ENCODE results near the gene FGF10. TPM values are rescaled to one million over a fixed set of nuclear protein-coding genes. Genes with fewer than 3 reads are reported as not detected.

FGF10 gene
- total RNA-seq, 1 experiment from 2014 or later, result not detected

DNA sequence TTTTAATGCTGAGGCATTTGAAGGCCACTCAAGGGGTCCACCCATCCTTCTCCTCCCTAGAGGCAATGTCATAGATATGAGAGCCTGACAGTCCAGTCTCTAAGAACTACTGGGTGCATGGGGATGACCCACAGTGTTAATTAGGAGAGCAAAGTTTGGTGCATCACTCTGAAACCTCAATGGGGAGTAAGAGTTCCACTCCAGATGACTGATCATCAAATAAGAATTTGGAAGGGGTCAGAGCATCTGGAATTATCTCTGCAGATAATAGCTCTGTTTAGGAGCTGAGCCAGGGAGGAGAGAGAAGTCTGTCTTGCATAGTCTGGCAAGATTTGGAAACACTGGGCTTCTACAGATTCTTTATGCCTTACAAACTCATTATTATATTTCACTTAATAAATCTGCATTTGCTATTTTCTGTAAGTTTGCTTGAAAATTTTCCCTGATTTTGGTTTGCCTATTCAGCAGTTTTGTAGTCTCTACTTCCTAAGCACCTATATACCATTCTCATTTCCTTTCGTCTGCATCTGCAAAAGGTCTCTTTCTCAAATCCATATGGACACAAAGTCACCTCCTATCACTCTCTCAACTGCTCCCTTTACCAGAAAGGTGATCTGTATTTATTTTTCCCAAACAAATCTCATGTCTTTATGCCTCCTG lies 27.7 kb downstream of the FGF10 start:
- DNase-seq (ENCODE audit: low spot score), result no peak
- in situ Hi-C loops (cut with HindIII; ENCODE audit: low sequenced_read_pairs), result no loop called here

DNA sequence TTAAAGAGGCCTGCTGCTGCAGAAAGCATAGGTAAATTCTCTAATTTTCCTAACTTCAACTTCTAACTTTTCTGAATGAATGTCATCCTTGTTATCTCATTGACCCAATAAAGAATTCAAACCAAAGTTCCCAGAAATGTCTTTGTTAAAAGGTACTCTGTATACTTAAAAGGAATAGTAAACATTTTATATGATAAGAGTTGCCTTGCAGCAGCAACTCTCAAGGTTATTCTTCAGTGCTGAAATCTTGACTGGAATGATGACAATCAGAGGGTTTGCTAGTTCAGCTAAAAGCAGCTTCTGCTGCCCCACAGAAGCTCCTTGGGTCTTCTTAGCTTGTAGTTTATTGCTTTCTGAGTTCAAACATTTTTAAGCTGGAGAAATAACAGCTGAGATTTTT lies 28.3 kb downstream of the FGF10 start:
- no peak for DNase-seq (ENCODE audit: low spot score)
- in situ Hi-C loops (cut with HindIII; ENCODE audit: low sequenced_read_pairs), result no loop called here

DNA sequence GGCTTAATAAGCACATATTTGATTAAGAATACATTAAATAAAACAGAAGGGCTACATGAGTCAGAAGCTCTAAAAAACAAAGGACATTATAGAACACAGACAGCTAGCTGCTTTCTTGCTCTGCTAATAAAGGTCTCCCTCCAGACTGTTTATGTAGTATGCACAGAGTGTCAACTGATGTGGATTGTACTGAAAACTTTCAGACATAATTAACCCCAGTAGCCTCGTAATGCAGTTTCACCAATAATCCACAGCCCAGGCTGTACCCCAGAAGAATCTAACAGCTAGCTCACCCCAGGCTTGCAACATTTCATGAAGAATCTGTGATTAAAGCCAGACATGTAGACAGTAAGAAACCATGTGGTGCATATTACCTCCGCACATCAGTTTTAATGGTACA lies 30.8 kb downstream of the FGF10 start:
- no peak for DNase-seq (ENCODE audit: low spot score)
- in situ Hi-C loops (cut with HindIII; ENCODE audit: low sequenced_read_pairs), result no loop called here

DNA sequence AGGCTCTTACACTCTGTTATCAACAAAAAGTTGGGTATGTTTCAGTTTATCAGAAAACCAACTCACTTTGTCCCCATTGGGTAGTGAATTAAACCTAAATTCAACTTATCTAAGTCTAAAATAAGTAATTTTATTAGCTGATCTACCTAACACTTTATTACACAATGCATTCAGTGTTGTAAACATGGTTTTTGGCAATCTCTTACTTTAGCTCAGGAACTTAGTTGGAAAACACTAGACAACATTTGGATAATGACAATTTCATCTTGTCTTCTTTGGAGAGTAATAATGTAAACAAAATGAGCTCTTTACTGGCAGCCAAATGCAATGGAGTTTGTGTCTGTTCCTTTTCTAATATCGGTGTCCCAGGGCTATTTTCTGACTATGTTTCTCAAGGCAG lies 33.0 kb downstream of the FGF10 start:
- in situ Hi-C loops (cut with HindIII; ENCODE audit: low sequenced_read_pairs), result no loop called here
- no peak for DNase-seq (ENCODE audit: low spot score)

DNA sequence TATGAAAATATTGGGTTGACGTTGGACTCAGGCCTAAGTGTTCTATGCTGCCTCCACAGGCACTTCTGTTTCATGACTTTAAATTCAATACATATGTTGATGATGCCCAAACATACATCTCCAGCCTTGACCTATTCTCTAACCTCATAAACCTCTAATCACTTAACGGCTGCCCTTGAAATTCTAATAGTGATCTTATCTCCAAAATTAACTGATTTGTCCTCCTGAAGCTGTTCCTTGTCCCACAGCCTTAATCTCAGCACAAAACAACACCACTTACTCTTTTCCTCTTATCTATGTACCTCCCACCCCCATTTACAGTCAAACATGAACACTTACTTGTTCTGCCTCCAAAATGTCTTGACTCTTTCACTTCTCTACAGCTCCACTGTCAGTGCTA lies 43.3 kb downstream of the FGF10 start:
- in situ Hi-C loops (cut with HindIII; ENCODE audit: low sequenced_read_pairs), result no loop called here
- DNase-seq (ENCODE audit: low spot score), result no peak

DNA sequence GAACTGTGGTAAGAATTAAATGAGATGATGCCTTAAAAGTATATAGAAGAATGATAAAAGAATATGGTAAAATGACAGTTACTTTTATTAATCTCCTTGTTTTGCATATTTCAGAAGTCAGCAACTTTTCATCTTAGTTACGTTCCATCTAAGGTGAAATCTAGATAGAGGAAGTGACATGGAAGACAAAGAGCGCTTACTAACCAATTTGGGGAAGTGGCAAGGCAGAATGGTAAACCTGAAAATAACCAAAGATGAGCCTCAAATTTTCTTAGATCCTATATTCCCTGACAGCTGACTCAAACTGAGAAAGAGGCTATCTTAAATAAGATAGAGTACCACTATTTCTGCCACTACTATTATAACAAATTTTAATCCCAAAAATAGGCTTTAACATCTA lies 52.5 kb downstream of the FGF10 start:
- in situ Hi-C loops (cut with HindIII; ENCODE audit: low sequenced_read_pairs), result no loop called here
- no peak for DNase-seq (ENCODE audit: low spot score)

DNA sequence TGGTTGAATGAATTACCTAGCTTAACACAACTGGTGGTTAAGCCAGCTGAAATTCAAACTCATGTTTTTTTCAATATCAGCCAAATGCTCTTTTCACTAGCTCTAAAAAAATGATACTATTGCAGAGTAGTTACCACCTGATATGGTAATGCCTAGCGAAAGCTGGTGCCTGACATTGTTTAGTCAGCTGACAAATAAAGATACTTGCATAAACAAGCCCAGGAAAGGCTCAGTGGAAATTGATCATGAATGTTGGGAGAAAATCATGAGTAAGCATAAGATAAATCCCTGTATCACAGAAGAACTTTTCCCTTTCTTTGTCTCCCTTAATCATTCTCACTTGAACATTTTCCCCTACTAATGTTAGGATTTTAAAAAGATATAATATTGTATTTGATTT lies 54.6 kb downstream of the FGF10 start:
- in situ Hi-C loops (cut with HindIII; ENCODE audit: low sequenced_read_pairs), result no loop called here

DNA sequence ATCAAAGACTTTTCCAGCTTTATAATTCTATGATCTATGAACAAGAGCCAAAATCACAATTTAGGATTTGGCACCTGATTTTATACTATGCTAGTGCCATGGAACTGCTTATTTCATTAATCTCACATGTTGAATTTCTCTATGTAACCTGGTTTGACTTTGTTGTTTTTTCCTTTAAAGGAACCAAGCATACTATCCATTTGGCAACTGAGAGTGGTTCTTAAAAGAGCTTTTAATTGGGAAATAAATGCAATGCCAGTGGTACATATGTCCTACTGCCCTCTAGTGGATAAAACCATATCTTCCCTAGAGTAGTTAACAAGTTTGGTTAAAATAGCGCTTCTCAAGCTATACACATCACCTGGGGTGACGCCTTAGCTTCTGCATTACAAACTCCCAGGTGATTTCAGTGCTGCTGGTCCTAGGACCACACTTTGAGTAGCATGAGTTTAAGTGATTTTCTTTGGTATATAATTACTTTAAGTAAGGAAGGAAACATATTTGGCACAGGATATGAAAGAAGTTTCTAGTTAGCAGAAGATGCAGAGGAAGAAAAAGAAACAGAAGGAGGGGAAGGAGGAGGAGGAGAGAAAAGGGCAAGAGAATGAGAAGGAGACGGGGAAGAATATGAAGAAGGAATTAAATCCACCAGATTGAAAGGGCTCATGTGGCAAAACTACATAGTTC lies 56.8 kb downstream of the FGF10 start:
- peak; percentile 7 for DNase-seq (ENCODE audit: low spot score)
- in situ Hi-C loops (cut with HindIII; ENCODE audit: low sequenced_read_pairs), result no loop called here

More for the DNA sequence above, 54.6 kb downstream of the FGF10 start:
- no peak for DNase-seq (ENCODE audit: low spot score)

DNA sequence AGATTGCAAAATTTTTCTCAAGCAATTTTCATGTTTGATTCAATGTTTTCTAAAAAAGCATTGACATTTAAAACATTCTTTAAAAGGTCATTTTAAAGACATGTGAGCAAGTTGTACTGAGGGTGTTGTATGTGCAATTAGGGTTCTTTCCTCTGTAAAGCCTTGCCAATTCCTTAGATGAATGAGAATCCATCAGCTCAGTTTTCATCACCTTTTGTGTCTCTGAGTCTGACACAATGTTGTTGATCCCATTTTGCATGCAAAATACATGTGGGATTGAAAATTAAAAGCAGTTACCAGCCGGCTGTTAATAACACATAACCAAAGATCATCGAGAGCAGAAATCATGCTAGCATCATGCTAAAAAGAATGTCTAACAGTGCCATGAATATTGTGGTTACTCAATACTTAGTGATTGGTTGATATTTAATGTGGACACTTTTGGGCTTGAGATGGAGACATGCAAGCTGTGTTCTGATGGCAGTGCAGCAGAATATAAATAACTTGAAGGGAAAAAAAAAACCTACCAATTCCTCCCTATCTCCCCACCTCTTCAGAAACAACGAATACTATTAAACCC lies 57.7 kb downstream of the FGF10 start:
- in situ Hi-C loops (cut with HindIII; ENCODE audit: low sequenced_read_pairs), result no loop called here
- DNase-seq (ENCODE audit: low spot score), result no peak

DNA sequence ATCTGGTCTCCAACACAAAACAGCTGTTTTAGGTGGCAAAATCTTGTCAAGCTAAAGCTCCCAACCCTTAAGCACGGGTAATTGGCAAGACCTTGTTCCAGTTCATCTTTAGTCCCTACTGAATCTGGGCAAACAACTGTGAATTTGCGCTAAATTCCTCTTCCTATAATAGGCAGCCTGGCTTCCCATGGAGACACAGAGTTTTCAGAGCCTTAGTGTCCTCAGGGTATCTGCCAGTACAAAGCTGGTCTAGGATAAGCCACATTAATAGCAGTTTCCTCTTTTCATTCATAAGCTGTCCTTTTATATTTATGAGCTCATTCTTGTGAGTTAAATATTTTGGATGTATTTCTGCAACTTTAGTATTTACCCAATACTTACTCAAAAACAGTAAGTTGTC lies 59.5 kb downstream of the FGF10 start:
- in situ Hi-C loops (cut with HindIII; ENCODE audit: low sequenced_read_pairs), result no loop called here

DNA sequence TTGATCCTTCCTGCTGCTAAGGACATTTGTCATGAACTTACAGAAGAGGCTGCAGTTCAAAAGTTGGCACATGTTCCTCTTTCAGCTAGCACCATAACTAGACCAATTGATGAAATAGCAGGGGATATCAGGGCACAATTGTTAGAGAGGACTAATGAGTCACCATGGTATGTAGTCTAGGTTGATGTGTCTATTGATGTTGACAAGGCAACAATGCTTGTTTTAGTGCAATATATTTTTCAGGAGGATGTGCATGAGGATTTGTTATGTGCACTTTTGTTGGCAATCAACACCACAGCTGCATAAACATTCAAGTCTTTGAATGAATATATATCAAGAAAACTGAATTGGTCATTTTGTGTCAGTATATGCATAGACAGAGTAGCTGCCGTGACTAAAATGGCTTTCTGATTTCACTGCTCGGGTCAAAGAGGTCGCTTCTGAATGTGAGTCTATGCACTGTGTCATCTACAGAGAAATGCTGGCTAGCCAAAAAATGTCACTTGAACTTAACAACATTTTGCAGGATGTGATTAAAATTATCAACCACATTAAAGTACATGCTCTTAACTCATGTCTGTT lies 68.0 kb downstream of the FGF10 start:
- DNase-seq (ENCODE audit: low spot score), result no peak
- in situ Hi-C loops (cut with HindIII; ENCODE audit: low sequenced_read_pairs), result no loop called here

More for the DNA sequence above, 59.5 kb downstream of the FGF10 start:
- DNase-seq (ENCODE audit: low spot score), result no peak

DNA sequence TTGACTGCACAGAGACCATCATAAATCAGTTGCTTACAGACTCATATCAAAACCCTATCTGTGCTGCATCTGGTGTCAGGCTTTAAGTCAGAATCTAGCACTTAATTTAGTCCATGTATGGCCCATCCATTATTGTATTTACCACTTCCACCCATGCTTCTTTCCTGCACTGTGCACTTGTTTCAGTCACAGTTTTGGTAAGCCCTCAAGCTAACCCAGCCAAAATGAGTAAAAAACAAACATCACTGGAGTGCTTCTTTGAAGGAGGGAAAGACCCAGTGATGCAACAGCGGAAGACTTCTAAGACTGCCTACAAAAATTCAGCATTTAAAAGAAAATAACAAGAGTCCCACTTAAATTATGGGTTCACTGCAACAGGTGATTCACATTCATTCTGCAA lies 69.0 kb downstream of the FGF10 start:
- no peak for DNase-seq (ENCODE audit: low spot score)
- in situ Hi-C loops (cut with HindIII; ENCODE audit: low sequenced_read_pairs), result no loop called here

DNA sequence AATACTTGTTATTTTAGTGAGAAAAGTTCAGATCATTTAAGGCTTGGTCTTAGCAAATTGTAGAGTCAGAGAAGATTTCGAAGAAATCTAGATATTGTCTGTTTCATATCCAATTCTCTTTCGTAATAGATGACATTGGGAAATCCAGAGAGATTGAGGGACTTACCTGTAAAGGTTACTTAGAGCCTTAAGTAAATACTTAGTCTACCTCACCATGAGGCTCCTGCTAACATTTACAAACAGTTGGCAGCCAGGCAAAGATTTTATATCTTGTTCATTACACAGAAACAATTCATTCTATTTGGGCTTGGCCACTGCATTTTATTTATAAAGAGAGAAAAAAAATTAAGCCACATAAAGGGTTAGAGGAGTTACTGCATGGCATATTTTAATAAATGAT lies 70.3 kb downstream of the FGF10 start:
- in situ Hi-C loops (cut with HindIII; ENCODE audit: low sequenced_read_pairs), result no loop called here
- no peak for DNase-seq (ENCODE audit: low spot score)

DNA sequence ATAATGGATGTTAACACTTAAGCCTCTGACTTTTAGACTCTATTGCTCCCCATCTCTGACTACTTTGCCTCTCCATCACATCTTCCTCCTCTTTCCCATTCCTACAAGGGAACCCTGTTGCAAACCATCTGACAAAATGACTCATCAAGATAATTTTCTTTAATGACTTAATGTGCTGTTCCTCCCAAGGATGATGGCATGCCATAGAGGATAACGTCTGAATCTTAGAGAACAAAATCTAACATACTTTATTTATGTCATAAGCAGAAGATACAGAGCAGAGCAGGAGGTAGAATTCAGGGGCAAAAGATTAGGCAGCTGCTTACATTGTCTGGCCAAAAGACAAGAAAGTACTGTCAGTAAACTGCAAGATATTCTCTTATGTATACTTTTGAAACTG lies 76.8 kb downstream of the FGF10 start:
- in situ Hi-C loops (cut with HindIII; ENCODE audit: low sequenced_read_pairs), result no loop called here

DNA sequence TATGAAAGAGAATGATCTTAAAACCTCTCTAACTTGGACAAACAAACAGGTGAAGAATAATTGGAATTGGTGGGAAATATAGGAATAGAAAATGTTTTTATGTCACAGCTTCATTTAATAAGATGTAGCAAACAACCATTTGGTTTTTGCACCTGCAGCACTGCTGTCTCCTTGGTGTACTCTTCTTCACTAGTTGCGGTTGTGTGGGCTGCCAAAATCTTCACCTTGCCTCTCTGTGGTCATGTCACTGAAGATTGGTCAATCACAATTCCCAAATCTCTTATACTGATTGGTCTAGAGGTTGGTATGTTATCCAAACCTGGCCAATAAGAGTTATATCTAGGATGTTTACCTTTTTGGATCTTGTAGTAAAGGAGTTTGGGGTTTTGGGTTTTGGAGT lies 88.7 kb downstream of the FGF10 start:
- in situ Hi-C loops (cut with HindIII; ENCODE audit: low sequenced_read_pairs), result no loop called here
- DNase-seq (ENCODE audit: low spot score), result no peak

More for the DNA sequence above, 76.8 kb downstream of the FGF10 start:
- DNase-seq (ENCODE audit: low spot score), result no peak

DNA sequence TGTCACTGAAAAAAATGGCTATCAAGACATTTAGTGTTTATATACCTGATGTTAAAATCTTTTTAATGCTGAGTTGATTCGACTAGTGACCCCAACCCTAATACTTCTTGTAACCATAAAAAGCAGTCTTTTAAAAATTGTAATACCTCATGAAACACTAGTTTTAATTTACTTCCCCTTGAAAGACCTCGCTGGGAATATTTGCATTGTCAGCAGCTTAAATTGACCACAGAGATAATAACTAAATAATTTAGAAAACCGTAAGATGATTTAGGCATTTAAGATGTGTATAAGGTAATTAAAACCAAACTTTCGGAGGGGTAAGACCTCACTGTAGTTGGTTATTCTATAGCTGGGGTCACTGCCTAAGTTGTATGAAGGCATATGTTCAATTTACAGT lies 89.8 kb downstream of the FGF10 start:
- in situ Hi-C loops (cut with HindIII; ENCODE audit: low sequenced_read_pairs), result no loop called here

DNA sequence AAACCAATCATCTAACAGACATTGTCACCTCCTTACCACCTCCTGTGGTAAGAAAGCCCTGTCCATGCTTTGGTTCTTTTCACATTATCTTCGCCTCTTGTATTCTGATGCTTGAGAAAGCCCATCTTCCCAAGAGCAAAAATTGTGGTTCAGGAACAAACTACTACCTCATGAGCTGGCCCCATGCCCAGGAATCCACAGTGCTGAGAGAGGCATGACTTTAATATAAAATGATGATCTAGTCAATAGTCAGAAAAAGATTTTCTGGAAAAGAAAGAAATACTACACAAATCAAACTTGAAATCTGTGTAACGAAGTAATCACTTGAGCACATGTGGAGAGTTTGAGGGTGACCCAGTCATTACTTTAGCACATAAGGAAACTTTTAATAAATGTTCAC lies 94.7 kb downstream of the FGF10 start:
- no peak for DNase-seq (ENCODE audit: low spot score)
- in situ Hi-C loops (cut with HindIII; ENCODE audit: low sequenced_read_pairs), result no loop called here

More for the DNA sequence above, 89.8 kb downstream of the FGF10 start:
- no peak for DNase-seq (ENCODE audit: low spot score)

DNA sequence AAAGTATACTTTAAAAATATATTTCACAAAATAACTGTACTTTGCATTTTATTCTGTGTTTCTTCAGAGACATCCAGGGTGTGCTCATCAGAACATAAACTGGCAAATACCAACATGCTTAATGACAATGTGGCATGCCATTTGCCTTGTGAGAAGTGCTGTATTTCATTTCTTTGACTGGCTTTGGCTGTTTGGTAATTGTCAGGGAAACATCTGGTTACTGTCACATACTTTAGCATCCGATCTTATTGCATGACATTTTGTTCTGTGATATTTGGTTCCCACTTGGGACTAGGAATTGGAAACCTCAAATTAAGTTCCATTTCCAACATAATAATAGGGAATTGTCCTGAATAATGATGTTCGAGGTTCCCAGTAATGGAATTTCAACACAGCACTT lies 96.5 kb downstream of the FGF10 start:
- in situ Hi-C loops (cut with HindIII; ENCODE audit: low sequenced_read_pairs), result no loop called here
- no peak for DNase-seq (ENCODE audit: low spot score)

DNA sequence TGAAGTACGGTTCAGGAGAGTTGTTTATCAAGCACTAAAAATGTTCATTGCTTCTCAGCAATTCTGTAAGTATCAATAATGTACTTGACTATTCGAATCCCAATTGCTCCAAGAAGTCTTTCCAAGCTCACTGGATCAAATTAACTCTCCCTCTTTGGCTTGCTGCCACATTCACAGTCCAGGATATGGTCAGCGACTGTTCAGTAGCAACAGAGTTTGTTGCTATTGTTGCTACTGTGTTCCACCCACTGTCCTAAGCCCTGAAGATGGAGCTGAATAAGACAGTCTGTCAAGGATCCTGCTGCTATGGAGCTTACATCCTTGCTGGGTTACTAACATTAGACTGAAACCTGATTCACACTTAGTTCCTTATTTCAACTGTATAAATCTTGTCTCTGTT lies 110.8 kb downstream of the FGF10 start:
- DNase-seq (ENCODE audit: low spot score), result no peak
- in situ Hi-C loops (cut with HindIII; ENCODE audit: low sequenced_read_pairs), result no loop called here

DNA sequence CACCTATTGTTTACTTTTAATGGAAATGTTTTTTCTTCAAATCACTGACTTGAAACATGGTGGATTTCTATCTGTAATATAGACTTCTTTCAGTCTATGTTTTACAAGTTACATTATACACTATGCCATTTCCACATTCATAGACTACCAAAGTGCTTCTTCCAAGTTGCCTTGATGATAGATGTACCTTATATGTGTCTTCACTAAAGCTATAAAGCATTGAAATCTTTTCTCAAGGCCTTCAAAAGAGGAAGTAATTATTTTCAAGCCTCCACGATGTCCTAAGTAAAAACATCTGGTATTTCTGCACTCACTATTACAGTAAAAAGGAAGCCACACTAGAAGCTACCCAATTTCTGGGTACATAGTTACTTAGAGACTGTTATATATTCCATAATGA lies 113.3 kb downstream of the FGF10 start:
- DNase-seq (ENCODE audit: low spot score), result no peak
- in situ Hi-C loops (cut with HindIII; ENCODE audit: low sequenced_read_pairs), result no loop called here

Data from G401 (cell line).